DMS 273 (cell line): ENCODE data around the gene SARS2.
A peak's percentile ranks its signal among the peaks of the same experiment; 100 is the strongest.
"Not testable (repeated sequence)": the region's sequence is repeated elsewhere in the genome, so short reads cannot be mapped to it uniquely, and the experiment has no call there.

Experiments
- DNase-seq: peaks from one replicate; lab custom pipeline; 2025; ENCODE audit not compliant: unreplicated experiment; lab: John Stamatoyannopoulos, UW

The SARS2 gene

DNA sequence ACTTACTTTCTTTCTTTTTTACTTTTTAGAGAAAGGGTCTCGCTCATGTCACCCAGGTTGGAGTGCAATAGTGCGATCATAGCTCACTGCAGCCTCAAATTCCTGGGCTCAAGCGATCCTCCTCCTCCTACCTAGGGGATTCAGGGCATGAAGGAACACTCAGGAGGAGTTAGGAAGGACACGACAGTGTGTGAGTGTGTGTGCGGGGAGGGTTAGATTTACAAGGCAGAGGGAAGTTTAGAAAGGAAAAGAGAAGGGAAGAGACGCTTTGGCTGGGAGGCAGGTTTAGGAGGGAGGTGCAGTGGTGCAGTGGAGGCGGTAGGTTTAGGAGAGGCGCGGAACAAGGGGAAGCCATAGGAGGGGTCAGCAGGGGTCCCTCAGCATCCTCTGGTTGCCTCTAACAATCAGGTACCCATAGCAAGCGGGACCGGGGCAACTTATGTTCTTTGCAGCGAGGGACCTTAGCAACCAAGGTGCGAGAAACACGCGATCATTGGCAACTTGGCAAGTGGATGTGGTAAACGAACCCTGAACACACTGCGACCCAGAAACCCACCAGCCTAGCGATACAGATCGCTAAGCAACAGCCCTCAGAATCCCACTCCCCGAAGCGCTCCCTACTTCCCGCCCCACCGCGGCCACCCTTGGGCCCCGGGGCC lies 31.6 kb downstream of the SARS2 start:
- DNase-seq: peak; percentile 71

- DNase-seq: no peak
These were observed 35.6 kb downstream of the SARS2 start for GRCh38 chr19:38894968-38895367.

DNA sequence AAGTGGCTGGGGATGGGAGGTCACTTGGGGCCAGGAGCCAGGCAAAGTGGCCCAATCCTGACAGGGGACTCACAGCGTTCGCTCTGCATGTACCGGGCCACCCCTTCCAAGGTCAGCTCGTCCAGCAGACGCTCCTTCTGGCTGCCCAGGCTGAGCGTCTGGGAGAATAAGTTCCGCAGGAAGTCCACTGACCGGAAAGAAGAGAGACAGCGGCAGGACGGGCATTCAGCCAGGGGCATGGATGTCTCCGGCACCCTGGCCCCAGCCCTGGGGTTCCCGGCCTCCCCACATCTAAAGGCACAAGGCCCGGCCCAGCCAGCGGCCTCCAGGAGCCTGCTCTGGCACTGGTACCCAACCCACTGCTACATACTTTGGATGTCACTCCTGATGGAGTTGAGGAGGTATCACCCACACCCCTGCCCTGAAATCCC lies 37.2 kb downstream of the SARS2 start:
- DNase-seq: no peak

GRCh38 chr19:38892841-38893240 lies 37.7 kb downstream of the SARS2 start:
- no peak for DNase-seq

- DNase-seq: no peak
These were observed 38.8 kb downstream of the SARS2 start for GRCh38 chr19:38891771-38892170.

GRCh38 chr19:38890686-38891085 lies 39.9 kb downstream of the SARS2 start:
- DNase-seq: no peak

- no peak for DNase-seq
These were observed 40.8 kb downstream of the SARS2 start for GRCh38 chr19:38889803-38890202.

DNA sequence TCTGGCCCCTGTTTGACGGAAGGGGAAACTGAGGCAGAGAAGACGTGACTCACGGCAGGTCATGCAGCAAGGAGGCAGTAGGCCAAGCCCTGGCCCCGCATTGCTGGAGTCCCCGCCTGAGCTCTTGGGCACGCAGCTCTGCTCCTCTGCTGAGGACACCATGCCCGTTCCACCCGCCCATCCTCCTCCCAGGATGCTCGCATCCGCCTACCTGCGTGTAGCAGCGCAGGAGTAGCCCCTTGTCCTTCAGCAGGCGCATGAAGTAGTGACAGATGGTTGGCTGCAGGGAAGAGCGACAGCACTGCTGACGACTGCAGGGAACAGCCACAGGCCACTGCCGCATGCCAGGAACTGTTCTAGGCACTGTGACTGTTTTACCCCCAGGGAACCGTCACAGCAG lies 41.7 kb downstream of the SARS2 start:
- DNase-seq: no peak

- not testable (repeated sequence) for DNase-seq
These were observed 45.9 kb downstream of the SARS2 start for GRCh38 chr19:38884691-38885090.

DNA sequence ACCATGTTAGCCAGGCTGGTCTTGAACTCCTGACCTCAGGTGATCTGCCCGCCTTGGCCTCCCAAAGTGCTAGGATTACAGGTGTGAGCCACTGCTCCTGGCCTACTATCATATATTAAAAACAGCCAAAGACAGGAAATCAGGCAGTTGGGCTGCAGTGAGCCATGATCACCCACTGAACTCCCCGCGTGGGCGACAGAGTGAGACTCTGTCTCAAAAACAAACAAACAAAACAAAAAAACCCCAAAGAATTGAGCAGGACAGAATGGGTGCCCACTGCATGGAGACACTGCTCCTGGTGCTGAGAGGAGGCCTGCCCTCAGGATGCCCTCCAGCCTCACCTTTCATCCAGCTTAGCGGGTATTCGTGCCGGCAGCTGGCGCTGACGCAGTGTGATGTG lies 47.3 kb downstream of the SARS2 start:
- DNase-seq: no peak

DNA sequence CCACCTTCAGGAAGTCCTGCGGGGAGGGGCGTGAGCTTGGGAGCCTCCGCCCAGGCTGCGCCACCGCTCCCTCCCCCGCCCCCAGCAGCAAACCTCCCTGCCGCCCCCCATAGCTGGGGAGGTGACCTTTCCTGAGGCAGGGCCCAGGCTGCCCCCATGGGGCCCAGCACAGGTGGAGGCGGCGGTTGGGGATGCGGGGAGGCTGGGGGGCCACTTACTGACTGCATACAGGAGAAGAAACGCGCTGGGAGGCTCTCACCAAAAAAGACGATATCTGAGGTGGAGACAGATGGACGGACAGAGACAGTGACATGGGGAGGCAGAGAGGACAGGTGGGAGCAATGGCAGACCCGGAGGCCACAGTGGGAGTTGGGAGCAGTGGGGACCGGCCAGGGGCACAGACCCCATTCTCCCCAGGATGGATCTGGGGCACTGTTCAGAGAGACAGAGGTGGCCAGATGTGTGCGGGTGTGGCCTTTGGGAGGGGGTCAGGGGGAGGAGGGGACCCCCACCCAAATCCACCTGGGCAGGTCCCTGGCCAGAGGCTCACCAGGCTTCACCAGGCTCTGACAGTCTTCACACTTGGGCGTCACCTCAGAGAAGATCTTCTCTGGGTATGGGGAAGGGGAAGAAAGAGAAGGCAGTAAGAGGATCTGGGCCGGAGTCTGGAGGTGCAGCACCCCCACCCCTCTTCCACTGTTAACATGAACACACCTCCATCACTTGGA lies 49.5 kb downstream of the SARS2 start:
- DNase-seq: no peak

DNA sequence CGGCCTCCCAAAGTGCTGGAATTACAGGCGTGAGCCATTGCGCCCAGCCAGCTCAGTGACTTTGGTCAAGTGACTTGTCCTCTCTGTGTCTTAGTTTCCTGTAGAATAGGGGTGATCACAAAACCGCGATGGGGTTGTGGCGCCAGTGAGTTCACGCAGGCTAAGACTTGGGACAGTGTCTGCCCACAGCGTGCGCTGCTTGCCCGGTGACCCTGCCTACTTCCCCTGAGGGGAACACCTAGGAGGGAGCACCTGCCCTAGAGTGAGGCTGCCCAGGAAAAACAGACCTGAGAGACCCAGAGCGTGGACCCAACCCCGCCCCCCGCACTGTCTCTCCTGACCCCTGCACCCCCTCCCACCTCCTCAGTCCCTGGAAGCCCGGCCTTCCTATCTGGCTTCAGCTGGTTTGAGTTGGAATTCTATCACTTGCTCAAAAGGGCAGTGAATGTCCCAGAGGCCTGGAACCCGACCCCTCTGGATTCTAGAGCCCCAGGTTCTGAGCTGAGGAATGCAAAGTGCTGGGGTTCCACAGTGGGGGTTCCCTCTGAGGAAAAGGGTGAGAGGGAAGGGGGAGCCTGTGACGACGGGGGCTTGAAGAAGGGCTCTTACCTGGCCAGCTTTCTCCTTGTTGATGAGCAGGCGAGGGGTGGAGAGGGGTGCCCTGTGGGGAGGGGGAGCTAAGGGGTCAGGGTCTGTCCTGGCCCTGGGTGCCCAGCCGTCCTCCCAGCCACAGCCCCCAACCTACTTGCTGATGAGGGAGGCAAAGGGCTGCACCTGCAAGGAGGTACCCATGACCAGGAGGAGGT lies 50.3 kb downstream of the SARS2 start:
- DNase-seq: no peak

- DNase-seq: no peak
These were observed 51.2 kb downstream of the SARS2 start for GRCh38 chr19:38879400-38879751.

GRCh38 chr19:38878575-38879399 lies 51.8 kb downstream of the SARS2 start:
- no peak for DNase-seq

DNA sequence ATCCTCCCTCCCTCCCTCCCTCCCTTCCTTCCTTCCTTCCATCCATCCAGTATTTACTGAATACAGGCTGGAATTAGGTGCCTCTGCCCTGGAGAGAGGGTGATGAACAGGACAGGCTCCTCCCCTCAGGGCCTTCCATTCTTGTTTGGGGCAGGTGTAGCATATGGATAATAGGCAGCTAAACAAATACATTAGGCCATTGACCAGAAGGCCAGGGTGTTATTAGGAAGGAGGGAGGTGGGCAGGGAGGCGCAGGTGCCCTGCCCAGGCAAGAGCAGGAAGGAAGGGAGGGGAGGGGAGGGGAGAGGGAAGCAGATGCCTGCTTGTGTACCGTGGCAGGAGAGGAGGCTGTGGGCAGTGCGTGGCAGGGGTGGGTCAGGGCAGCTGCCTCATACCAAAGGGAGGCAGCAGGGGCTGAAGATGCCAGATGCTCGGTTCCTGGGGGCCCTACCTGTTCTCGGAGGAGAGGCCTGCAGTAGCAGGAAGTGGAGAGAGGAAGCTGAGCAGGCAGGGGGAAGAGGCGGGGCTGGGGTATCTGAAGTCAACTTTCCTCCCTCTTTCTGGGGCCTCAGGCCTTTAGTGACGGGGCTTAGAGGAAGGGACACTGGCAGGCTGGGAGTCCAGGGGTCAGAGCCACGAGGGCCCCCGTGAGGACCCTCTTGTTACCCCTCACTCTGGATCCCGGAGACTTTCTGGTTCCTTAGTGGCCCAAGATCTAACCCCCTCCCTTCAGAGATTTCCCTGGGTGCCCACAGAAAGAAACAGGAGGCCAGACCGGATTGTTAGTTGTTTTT lies 52.6 kb downstream of the SARS2 start, which contains the start of gene RINL:
Gene RINL (minus strand): TSS at position 495 of the 794 bp plus-strand sequence. CDS start 1,533 bp downstream, outside the sequence.
- DNase-seq: peak; percentile 78

- DNase-seq: no peak
These were observed 54.7 kb downstream of the SARS2 start for GRCh38 chr19:38875656-38876395.

- DNase-seq: not testable (repeated sequence)
These were observed 57.2 kb downstream of the SARS2 start for GRCh38 chr19:38873400-38873799.

GRCh38 chr19:38870612-38871011 lies 60.0 kb downstream of the SARS2 start:
- DNase-seq: no peak

GRCh38 chr19:38869836-38870607 lies 60.5 kb downstream of the SARS2 start:
- no peak for DNase-seq
